Activated naive CD8-positive, alpha-beta T cell treated with anti-CD3 and anti-CD28 coated beads, Interleukin-2, amount 10 ng/mL, durations not matched to agents 7 days and 5 days (primary cell): ENCODE measurements around the gene SACM1L. TPM values are rescaled to one million over a fixed set of nuclear protein-coding genes. Genes with fewer than 3 reads are reported as not detected.
A peak's percentile ranks its signal among the peaks of the same experiment; 100 is the strongest.

Experiments
- ATAC-seq: fragments of 150-1000 bp; cut with Tn5 transposase; one replicate; pipeline ENCODE4 v1.10.0; 2021; ENCODE audit warnings: low read depth, moderate library complexity
- POLR2A ChIA-PET: fragments of 350-600 bp; sonication (Branson Sonifier 250); formaldehyde crosslinking; loops from one replicate; lab custom pipeline; 2021; ENCODE audit warnings: antibody characterized with exemption; lab: Charles Lee
- DNase-seq: peaks from one replicate; pipeline ENCODE4 v3.0.0; 2021
- H3K27ac Mint-ChIP-seq: one replicate; pipeline ENCODE4 v1.8.0; 2022; ENCODE audit warnings: mild to moderate bottlenecking, mixed read lengths
- H3K27me3 Mint-ChIP-seq: one replicate; pipeline ENCODE4 v1.8.0; 2022; ENCODE audit warnings: mild to moderate bottlenecking, moderate library complexity, mixed read lengths
- H3K36me3 Mint-ChIP-seq: one replicate; pipeline ENCODE4 v1.8.0; 2021; ENCODE audit warnings: mild to moderate bottlenecking, mixed read lengths
- H3K4me1 Mint-ChIP-seq: one replicate; pipeline ENCODE4 v1.8.0; 2021; ENCODE audit warnings: mixed read lengths
- H3K4me3 Mint-ChIP-seq: one replicate; pipeline ENCODE4 v1.8.0; 2022; ENCODE audit warnings: mild to moderate bottlenecking, moderate library complexity, mixed read lengths
- H3K9me3 Mint-ChIP-seq: one replicate; pipeline ENCODE4 v1.8.0; 2021; ENCODE audit warnings: mixed read lengths
- total RNA-seq, 2 experiments: library from RNA; stranded (reverse); gene quantifications; one replicate each; pipeline ENCODE4 v1.2.3, GENCODE V29; 2021

The SACM1L gene
- total RNA-seq, 2 experiments from 2014 or later = 89.8 to 91.6 TPM

GRCh38 chr3:45656575-45657363 is 32.4 kb upstream of the SACM1L start:
- H3K4me1 Mint-ChIP-seq = peaks cover 13% of the 10 kb centered on the region
- no peaks in the 10 kb centered on the region for H3K27me3 Mint-ChIP-seq
- H3K27ac Mint-ChIP-seq = no peak overlapping the region
- POLR2A ChIA-PET = interaction anchor here (0.7 kb wide), 1 partner anchor 10 kb away, joined by 4 read pairs; no protein-coding TSS in a partner anchor
- no peaks in the 10 kb centered on the region for H3K9me3 Mint-ChIP-seq
- ATAC-seq (peak; percentile 92), DNase-seq (peak; percentile 78)
- no peak overlapping the region for H3K4me3 Mint-ChIP-seq
- no peaks in the 10 kb centered on the region for H3K36me3 Mint-ChIP-seq

GRCh38 chr3:45657853-45658252 is 31.3 kb upstream of the SACM1L start:
- peaks cover 12% of the 10 kb centered on the region for H3K4me1 Mint-ChIP-seq
- DNase-seq (no peak), ATAC-seq (no peak)
- H3K27ac Mint-ChIP-seq = no peak overlapping the region
- no peaks in the 10 kb centered on the region for H3K27me3 Mint-ChIP-seq
- H3K4me3 Mint-ChIP-seq = no peak overlapping the region
- POLR2A ChIA-PET = no interaction called here
- peaks cover 1% of the 10 kb centered on the region for H3K36me3 Mint-ChIP-seq
- H3K9me3 Mint-ChIP-seq = no peaks in the 10 kb centered on the region

DNA sequence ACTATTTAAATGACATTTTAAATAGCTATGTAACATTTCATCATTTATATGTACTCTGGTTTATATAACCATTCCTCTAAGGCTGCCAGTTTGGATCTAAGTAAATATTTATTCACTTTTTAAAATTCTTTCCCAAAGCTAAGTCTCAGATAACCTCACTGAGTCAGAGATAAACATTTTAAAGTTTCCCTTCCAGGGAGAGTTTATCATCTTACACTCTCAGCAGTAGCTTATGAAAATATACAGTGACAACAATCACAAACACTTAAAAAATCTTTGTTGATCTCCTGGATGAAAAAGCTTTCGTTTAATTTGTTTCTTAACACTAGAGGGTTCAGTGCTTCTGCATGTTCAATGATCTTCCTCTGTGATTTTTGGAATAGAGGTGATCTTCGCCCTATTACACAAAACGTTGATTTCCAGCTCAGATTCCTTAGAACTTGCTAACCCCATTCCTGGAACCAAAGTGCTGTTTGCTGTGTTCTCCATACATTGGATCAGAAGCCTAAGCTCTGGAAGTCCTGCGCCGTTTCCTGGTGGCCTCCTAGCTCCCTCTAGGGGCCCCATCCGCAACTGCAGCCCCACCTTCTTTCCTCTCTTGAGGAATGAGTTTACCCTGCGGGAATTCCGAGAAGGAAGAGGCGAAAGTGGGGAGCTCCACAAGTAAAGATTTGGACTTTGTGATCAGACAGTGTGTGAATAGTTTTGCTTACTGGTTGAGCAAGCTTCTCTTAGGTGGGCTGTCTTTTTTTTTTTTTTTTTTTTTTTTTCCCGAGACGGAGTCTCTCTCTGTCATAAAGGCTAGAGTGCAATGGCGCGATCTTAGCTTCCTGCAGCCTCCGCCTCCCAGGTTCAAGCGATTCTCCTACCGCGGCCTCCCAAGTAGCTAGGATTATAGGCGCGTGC is 29.3 kb upstream of the SACM1L start:
- Mint-ChIP-seq H3K27ac (no peak overlapping the region), H3K4me3 (no peak overlapping the region)
- POLR2A ChIA-PET = interaction anchor here (0.6 to 1.2 kb wide), 8 partner anchors 12 to 540 kb away, joined by 3 to 6 read pairs (median 4); partner anchors contain the start of gene SACM1L

GRCh38 chr3:45660567-45660901 is 28.7 kb upstream of the SACM1L start:
- peaks cover 22% of the 10 kb centered on the region for H3K4me1 Mint-ChIP-seq
- no peak overlapping the region for H3K27ac Mint-ChIP-seq
- DNase-seq (no peak), ATAC-seq (no peak)
- POLR2A ChIA-PET = interaction anchor here (0.7 to 1.2 kb wide), 4 partner anchors 11 to 149 kb away, joined by 3 to 4 read pairs (median 3); partner anchors contain the start of gene SACM1L
- H3K36me3 Mint-ChIP-seq = peaks cover 1% of the 10 kb centered on the region
- H3K4me3 Mint-ChIP-seq = no peak overlapping the region
- H3K9me3 Mint-ChIP-seq = no peaks in the 10 kb centered on the region
- H3K27me3 Mint-ChIP-seq = no peaks in the 10 kb centered on the region

More for the DNA sequence above, 29.3 kb upstream of the SACM1L start:
- Mint-ChIP-seq H3K27me3 (no peaks in the 10 kb centered on the region), H3K4me1 (peaks cover 16% of the 10 kb centered on the region), H3K36me3 (peaks cover 1% of the 10 kb centered on the region), H3K9me3 (no peaks in the 10 kb centered on the region)
- no peak for ATAC-seq
- no peak for DNase-seq

- Mint-ChIP-seq H3K4me1 (peaks cover 39% of the 10 kb centered on the region), H3K4me3 (peak overlapping the region; percentile 91), H3K36me3 (peaks cover 21% of the 10 kb centered on the region), H3K9me3 (no peaks in the 10 kb centered on the region), H3K27me3 (no peaks in the 10 kb centered on the region), H3K27ac (peak overlapping the region; percentile 94)
- DNase-seq (peak; percentile 61), ATAC-seq (peak; percentile 94)
- POLR2A ChIA-PET = interaction anchor here (3.6 kb wide), 1 partner anchor 12 kb away, joined by 16 read pairs; no protein-coding TSS in a partner anchor
These were observed 24.6 kb upstream of the SACM1L start for GRCh38 chr3:45664578-45664977.

DNA sequence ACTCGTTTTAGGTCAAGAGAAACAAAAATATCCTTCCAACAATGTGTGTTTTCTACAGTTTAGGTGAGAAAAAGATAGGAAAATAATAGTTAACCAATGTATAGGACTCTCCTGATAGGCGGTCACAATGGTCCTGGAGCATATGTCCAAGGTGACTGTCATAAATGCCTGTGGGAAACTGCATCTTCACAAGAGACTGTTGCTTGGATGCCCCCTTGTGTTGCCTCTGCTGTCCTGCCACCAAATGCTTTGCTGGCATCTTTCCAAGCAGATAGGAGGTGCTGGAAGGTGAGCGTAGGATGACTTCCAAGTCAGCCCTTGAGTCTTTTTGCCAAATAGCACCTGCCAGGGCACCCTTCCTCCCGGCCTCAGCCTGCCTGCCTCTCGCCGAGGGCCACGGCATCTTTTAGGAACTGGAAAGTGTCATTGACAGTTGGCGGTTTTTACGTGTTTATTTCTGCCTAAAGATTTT is 24.1 kb upstream of the SACM1L start:
- DNase-seq = peak; percentile 53
- Mint-ChIP-seq H3K9me3 (no peaks in the 10 kb centered on the region), H3K27me3 (no peaks in the 10 kb centered on the region), H3K4me3 (peak overlapping the region; percentile 91), H3K4me1 (peaks cover 35% of the 10 kb centered on the region), H3K27ac (peak overlapping the region; percentile 94), H3K36me3 (peaks cover 21% of the 10 kb centered on the region)
- POLR2A ChIA-PET = interaction anchor here (0.6 to 3.6 kb wide), 3 partner anchors 11 to 1279 kb away, joined by 4 to 16 read pairs (median 11); no protein-coding TSS in a partner anchor
- ATAC-seq = peak; percentile 46

DNA sequence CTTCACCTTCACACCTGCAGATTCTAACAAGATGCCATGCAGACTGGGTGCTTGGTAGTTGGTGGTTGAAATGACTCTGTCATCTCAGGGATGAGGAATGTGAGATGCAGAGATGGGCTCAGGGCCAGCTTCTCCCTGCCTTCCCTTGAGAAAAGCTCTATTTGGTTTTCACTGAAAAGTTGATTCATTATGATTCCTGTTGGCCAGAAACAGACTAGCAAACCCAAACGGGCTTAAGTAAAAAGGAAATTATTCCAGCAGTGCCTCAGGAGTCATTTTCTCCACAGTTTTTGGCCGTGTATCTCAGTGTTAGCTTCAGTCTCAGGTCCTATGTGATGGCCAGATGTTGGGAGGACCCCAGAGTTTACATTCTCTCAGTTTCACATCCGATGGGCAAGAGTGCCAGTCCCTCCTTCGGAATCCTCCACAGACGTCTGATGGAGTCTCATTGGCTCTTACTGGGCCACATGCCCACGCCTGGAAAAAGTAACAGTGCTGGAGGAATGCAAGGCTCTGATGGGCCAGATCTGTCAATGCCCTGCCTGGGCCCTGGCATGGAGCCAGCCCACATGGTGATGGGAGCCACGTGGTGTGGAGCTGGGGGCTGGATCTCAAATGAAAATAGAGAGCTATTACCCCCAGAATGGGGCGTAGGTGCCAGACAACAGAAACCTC is 22.3 kb upstream of the SACM1L start:
- no peak overlapping the region for H3K4me3 Mint-ChIP-seq
- POLR2A ChIA-PET = interaction anchor here (0.6 to 3.6 kb wide), 4 partner anchors 9 to 27 kb away, joined by 3 to 16 read pairs (median 8); no protein-coding TSS in a partner anchor
- peaks cover 35% of the 10 kb centered on the region for H3K4me1 Mint-ChIP-seq
- ATAC-seq (no peak), DNase-seq (no peak)
- H3K27ac Mint-ChIP-seq = peak overlapping the region; percentile 94
- H3K36me3 Mint-ChIP-seq = peaks cover 24% of the 10 kb centered on the region
- no peaks in the 10 kb centered on the region for H3K27me3 Mint-ChIP-seq
- H3K9me3 Mint-ChIP-seq = no peaks in the 10 kb centered on the region

DNA sequence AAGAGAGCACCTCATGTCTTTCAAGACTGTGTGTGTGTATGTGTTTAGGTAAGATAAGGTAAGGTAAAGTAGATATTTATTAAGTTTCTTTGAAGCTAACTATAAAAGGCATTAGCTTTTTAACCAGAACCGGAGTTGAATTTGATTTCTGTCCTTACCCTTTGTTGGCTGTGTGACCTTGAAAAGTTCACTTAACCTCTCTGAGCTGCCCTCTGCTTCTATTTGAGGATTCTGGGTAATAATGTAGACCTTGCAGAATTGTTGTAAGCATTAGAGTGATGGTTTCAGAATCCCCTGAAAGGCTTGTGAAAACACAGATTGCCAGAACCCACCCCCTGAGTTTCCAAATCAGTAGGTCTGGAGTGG is 21.6 kb upstream of the SACM1L start:
- no peak for DNase-seq
- ATAC-seq = no peak
- Mint-ChIP-seq H3K9me3 (no peaks in the 10 kb centered on the region), H3K4me3 (no peak overlapping the region), H3K4me1 (peaks cover 36% of the 10 kb centered on the region), H3K27me3 (no peaks in the 10 kb centered on the region), H3K27ac (peak overlapping the region; percentile 9), H3K36me3 (peaks cover 28% of the 10 kb centered on the region)
- POLR2A ChIA-PET = interaction anchor here (0.6 to 3.6 kb wide), 3 partner anchors 9 to 160 kb away, joined by 3 to 16 read pairs (median 11); no protein-coding TSS in a partner anchor

DNA sequence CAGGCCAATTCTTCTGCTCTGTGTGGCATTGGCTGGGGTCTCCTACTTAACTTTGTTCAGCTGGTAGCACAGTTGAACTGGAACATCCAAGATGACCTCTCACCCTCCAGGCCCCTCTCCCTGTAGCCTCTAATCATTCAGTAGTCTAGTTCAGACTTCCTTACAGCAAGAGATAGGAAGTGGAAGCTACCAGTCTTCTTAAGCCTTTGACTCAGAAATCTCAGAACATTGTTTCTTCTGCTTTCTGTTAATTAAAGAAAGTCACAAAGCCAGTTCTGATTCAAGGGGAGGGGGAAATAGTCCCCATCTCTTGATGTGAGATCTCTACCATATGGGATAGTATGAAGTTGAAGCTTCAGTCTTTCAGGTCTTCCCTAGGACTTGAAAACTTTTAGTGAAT is 18.8 kb upstream of the SACM1L start:
- ATAC-seq (no peak), DNase-seq (no peak)
- no peaks in the 10 kb centered on the region for H3K9me3 Mint-ChIP-seq
- H3K36me3 Mint-ChIP-seq = peaks cover 41% of the 10 kb centered on the region
- POLR2A ChIA-PET = no interaction called here
- H3K4me3 Mint-ChIP-seq = no peak overlapping the region
- H3K27me3 Mint-ChIP-seq = no peaks in the 10 kb centered on the region
- peaks cover 21% of the 10 kb centered on the region for H3K4me1 Mint-ChIP-seq
- H3K27ac Mint-ChIP-seq = no peak overlapping the region

GRCh38 chr3:45670991-45671390 is 18.2 kb upstream of the SACM1L start:
- no peak overlapping the region for H3K27ac Mint-ChIP-seq
- peaks cover 18% of the 10 kb centered on the region for H3K4me1 Mint-ChIP-seq
- H3K27me3 Mint-ChIP-seq = no peaks in the 10 kb centered on the region
- H3K9me3 Mint-ChIP-seq = no peaks in the 10 kb centered on the region
- POLR2A ChIA-PET = no interaction called here
- no peak overlapping the region for H3K4me3 Mint-ChIP-seq
- ATAC-seq (no peak), DNase-seq (no peak)
- H3K36me3 Mint-ChIP-seq = peaks cover 41% of the 10 kb centered on the region

DNA sequence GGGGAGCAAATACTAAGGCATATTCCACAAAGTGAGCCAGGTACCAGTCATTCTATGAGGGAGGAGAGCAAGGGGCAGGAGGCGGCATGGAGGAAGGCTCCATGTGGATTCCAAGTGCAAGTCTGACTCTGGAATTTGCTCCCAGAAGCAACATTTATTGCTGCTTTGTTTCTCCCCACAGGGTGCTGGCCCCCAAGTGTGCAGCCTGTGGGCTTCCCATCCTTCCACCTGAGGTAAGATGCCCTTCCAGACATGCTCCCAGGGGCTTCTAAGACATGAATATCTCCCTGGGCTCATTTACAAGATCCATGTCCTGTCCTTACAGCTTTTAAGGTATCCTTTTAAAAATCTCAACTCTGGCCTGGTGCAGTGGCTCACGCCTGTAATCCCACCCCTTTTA is 15.9 kb upstream of the SACM1L start:
- Mint-ChIP-seq H3K9me3 (no peaks in the 10 kb centered on the region), H3K36me3 (peaks cover 35% of the 10 kb centered on the region), H3K27ac (peak overlapping the region; percentile 25), H3K4me3 (no peak overlapping the region), H3K27me3 (no peaks in the 10 kb centered on the region), H3K4me1 (peaks cover 16% of the 10 kb centered on the region)
- no peak for ATAC-seq
- DNase-seq = no peak
- POLR2A ChIA-PET = no interaction called here

- ATAC-seq = peak; percentile 57
- peaks cover 21% of the 10 kb centered on the region for H3K4me1 Mint-ChIP-seq
- no peaks in the 10 kb centered on the region for H3K9me3 Mint-ChIP-seq
- no peak for DNase-seq
- peak overlapping the region; percentile 98 for H3K27ac Mint-ChIP-seq
- H3K36me3 Mint-ChIP-seq = peaks cover 35% of the 10 kb centered on the region
- peak overlapping the region; percentile 83 for H3K4me3 Mint-ChIP-seq
- no peaks in the 10 kb centered on the region for H3K27me3 Mint-ChIP-seq
- POLR2A ChIA-PET = interaction anchor here (1.0 to 3.3 kb wide), 5 partner anchors 10 to 28 kb away, joined by 3 to 24 read pairs (median 10); partner anchors contain the start of gene SACM1L
These were observed 12.7 kb upstream of the SACM1L start for GRCh38 chr3:45676325-45677032.
